ENCODE data around the gene HAUS6. TPM values are rescaled to one million over a fixed set of nuclear protein-coding genes. Genes with fewer than 3 reads are reported as not detected.
"Not testable (repeated sequence)": the region's sequence is repeated elsewhere in the genome, so short reads cannot be mapped to it uniquely, and the experiment has no call there.

HAUS6 gene
- total RNA-seq, 4 donors from 2014 or later = 6.5 to 7.9 (median 7.4) TPM

GRCh38 chr9:19113964-19114679 lies 11.4 kb upstream of the HAUS6 start:
- 89% methylated on average over 12 of the region's 12 CpGs for WGBS, 2 donors
- intact Hi-C loops (cut with DNase I; ENCODE audit: low total_unique reads) = no loop called here
- TF ChIP-seq CTCF (IDR thresholded peaks at IDR 0.05) (no peak), POLR2A (IDR thresholded peaks at IDR 0.05) (no peak)
- no peak for DNase-seq (ENCODE audit: low spot score in 2 of 2)
- no peak overlapping the region for H3K4me3 ChIP-seq (ENCODE audit: low read depth, poor library complexity, severe bottlenecking)

GRCh38 chr9:19113064-19113611 lies 10.4 kb upstream of the HAUS6 start:
- H3K4me3 ChIP-seq (ENCODE audit: low read depth, poor library complexity, severe bottlenecking); DNase-seq (ENCODE audit: low spot score in 2 of 2); intact Hi-C loops (cut with DNase I; ENCODE audit: low total_unique reads): not testable (repeated sequence)
- 97% methylated on average over 7 of the region's 7 CpGs for WGBS, 2 donors

GRCh38 chr9:19108038-19108437 lies 5.3 kb upstream of the HAUS6 start:
- H3K4me3 ChIP-seq (ENCODE audit: low read depth, poor library complexity, severe bottlenecking) = no peak overlapping the region
- intact Hi-C loops (cut with DNase I; ENCODE audit: low total_unique reads) = no loop called here
- TF ChIP-seq CTCF (IDR thresholded peaks at IDR 0.05) (no peak), POLR2A (IDR thresholded peaks at IDR 0.05) (no peak)
- DNase-seq (ENCODE audit: low spot score in 2 of 2) = no peak

- 44 to 50% methylated on average over 14 of the region's 14 CpGs for WGBS, 2 donors
- TF ChIP-seq CTCF (IDR thresholded peaks at IDR 0.05) (no peak), POLR2A (IDR thresholded peaks at IDR 0.05) (no peak)
- H3K4me3 ChIP-seq (ENCODE audit: low read depth, poor library complexity, severe bottlenecking) = no peak overlapping the region
- intact Hi-C loops (cut with DNase I; ENCODE audit: low total_unique reads) = no loop called here
- DNase-seq (ENCODE audit: low spot score in 2 of 2) = peak in 1 of 2 donors; percentile 14
Measured at GRCh38 chr9:19104515-19105282, 2.0 kb upstream of the HAUS6 start.

- 0% methylated on average over 21 of the region's 21 CpGs for WGBS, 2 donors
- TF ChIP-seq POLR2A (IDR thresholded peaks at IDR 0.05) (no peak), CTCF (IDR thresholded peaks at IDR 0.05) (no peak)
- DNase-seq (ENCODE audit: low spot score in 2 of 2) = peak; percentile 37 to 90
- peak overlapping the region; percentile 88 for H3K4me3 ChIP-seq (ENCODE audit: low read depth, poor library complexity, severe bottlenecking)
- intact Hi-C loops (cut with DNase I; ENCODE audit: low total_unique reads) = no loop called here
Measured at GRCh38 chr9:19102181-19102630, 498 bp downstream of the HAUS6 start.

- DNase-seq (ENCODE audit: low spot score in 2 of 2) = peak in 1 of 2 donors; percentile 13
- no peak overlapping the region for H3K4me3 ChIP-seq (ENCODE audit: low read depth, poor library complexity, severe bottlenecking)
- no peak for TF ChIP-seq CTCF (IDR thresholded peaks at IDR 0.05)
- no peak for TF ChIP-seq POLR2A (IDR thresholded peaks at IDR 0.05)
- 74 to 85% methylated on average over 8 of the region's 8 CpGs for WGBS, 2 donors
- intact Hi-C loops (cut with DNase I; ENCODE audit: low total_unique reads) = no loop called here
Measured at GRCh38 chr9:19101203-19101602, 1.5 kb downstream of the HAUS6 start.

- intact Hi-C loops (cut with DNase I; ENCODE audit: low total_unique reads); DNase-seq (ENCODE audit: low spot score in 2 of 2); H3K4me3 ChIP-seq (ENCODE audit: low read depth, poor library complexity, severe bottlenecking): not testable (repeated sequence)
Measured at GRCh38 chr9:19097431-19097830, 5.3 kb downstream of the HAUS6 start.
